Tibial nerve (tissue), 4 donors: ENCODE data around the gene PIGN.

Experiments used
- EP300 ChIP-seq, 2 donors: sonication (generic); formaldehyde crosslinking; IDR thresholded peaks; one replicate each; pipeline ENCODE4 v1.6.1; 2017; ENCODE audit warnings: antibody characterized with exemption in 2 of 2, mild to moderate bottlenecking in 1 of 2
- POLR2A ChIP-seq, 2 donors: fragments of 450-650 bp; IDR thresholded peaks; one replicate each; pipeline ENCODE4 v1.6.1; 2017; ENCODE audit warnings: antibody characterized with exemption in 2 of 2, mild to moderate bottlenecking in 2 of 2, moderate library complexity in 2 of 2
- TF ChIP-seq, protein P1 (sequence below), 5 experiments: fragments of 200-600 bp in 3 of 5; fragments of 450-650 bp in 2 of 5; sonication (generic) in 3 of 5; IDR thresholded peaks; one replicate each; pipeline ENCODE4 v1.5.1; 2016 to 2019; ENCODE audit warnings: antibody characterized with exemption in 5 of 5, mild to moderate bottlenecking in 3 of 5, moderate library complexity in 2 of 5

DNA sequence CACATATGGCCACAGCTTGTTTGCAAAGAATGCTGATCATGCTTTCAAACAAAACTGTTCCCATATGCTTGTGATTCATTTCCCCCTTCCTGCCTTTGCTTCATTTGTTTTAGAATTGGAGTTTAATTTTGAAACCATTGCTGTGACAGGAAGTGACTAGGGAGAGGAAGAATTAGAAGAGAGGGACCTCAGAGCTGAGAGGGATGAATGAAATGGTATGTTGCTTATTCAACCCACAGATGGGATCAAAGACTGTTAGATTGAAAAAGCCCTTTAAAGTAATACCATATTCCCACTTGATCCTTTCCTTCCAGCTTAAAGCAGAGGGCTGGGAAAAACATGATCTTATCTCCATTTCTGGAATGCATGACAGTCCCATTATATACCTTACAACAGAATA lies 187.9 kb downstream of the PIGN start:
- TF ChIP-seq, protein P1, sequence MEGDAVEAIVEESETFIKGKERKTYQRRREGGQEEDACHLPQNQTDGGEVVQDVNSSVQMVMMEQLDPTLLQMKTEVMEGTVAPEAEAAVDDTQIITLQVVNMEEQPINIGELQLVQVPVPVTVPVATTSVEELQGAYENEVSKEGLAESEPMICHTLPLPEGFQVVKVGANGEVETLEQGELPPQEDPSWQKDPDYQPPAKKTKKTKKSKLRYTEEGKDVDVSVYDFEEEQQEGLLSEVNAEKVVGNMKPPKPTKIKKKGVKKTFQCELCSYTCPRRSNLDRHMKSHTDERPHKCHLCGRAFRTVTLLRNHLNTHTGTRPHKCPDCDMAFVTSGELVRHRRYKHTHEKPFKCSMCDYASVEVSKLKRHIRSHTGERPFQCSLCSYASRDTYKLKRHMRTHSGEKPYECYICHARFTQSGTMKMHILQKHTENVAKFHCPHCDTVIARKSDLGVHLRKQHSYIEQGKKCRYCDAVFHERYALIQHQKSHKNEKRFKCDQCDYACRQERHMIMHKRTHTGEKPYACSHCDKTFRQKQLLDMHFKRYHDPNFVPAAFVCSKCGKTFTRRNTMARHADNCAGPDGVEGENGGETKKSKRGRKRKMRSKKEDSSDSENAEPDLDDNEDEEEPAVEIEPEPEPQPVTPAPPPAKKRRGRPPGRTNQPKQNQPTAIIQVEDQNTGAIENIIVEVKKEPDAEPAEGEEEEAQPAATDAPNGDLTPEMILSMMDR (IDR thresholded peaks at IDR 0.05): no peak
- peak in 1 of 2 donors; percentile 26 for TF ChIP-seq EP300 (IDR thresholded peaks at IDR 0.05)
- no peak for TF ChIP-seq POLR2A (IDR thresholded peaks at IDR 0.05)
